Measurements from ENCODE around the gene SYNE1.
A peak's percentile ranks its signal among the peaks of the same experiment; 100 is the strongest.

SYNE1 gene

GRCh38 chr6:152184573-152184916 lies 452.6 kb downstream of the SYNE1 start:
- no peak for DNase-seq (ENCODE audit: low read depth in 2 of 2)

DNA sequence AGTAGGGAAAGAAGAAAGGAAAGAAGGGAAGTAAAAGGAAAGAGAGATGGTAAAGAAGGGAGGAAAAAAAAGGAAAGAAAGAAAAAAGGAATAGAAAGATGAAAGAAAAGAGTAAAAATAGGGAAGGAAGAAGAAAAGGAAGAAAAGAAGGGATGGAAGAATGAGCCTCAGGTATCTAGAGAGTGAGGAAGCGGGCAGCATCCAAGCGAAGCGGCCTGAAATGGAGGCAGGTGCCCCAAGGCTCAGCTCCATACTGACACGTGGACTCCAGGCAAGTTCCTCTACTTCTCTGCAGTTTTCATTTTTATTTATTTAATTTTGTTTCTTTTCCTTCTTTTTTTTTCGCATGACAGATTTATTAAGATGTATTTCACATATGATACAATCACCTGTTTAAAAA lies 456.6 kb downstream of the SYNE1 start:
- no peak for DNase-seq (ENCODE audit: low read depth in 2 of 2)

- DNase-seq (ENCODE audit: low read depth in 2 of 2) = no peak
Measured at GRCh38 chr6:152176268-152176667, 460.9 kb downstream of the SYNE1 start.

DNA sequence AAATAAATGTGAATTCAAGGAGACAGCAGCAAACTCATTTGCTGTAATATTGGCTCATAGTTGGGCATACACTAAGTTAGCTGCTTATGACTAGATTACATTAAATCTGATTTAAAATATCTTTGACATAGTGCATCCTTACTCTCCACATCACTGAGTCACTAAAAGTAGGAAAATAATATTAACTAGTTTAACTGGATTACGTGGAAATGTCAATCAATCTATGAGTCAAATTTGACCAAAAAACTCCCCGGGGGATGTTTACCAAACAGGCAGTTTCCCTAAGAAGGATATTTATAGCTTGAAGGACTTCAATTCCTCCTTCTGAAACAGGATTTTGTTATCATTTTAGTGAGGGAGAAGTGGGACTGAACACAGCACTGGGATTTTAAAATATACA lies 463.2 kb downstream of the SYNE1 start:
- no peak for DNase-seq (ENCODE audit: low read depth in 2 of 2)

GRCh38 chr6:152173321-152173720 lies 463.8 kb downstream of the SYNE1 start:
- DNase-seq (ENCODE audit: low read depth in 2 of 2) = no peak

DNA sequence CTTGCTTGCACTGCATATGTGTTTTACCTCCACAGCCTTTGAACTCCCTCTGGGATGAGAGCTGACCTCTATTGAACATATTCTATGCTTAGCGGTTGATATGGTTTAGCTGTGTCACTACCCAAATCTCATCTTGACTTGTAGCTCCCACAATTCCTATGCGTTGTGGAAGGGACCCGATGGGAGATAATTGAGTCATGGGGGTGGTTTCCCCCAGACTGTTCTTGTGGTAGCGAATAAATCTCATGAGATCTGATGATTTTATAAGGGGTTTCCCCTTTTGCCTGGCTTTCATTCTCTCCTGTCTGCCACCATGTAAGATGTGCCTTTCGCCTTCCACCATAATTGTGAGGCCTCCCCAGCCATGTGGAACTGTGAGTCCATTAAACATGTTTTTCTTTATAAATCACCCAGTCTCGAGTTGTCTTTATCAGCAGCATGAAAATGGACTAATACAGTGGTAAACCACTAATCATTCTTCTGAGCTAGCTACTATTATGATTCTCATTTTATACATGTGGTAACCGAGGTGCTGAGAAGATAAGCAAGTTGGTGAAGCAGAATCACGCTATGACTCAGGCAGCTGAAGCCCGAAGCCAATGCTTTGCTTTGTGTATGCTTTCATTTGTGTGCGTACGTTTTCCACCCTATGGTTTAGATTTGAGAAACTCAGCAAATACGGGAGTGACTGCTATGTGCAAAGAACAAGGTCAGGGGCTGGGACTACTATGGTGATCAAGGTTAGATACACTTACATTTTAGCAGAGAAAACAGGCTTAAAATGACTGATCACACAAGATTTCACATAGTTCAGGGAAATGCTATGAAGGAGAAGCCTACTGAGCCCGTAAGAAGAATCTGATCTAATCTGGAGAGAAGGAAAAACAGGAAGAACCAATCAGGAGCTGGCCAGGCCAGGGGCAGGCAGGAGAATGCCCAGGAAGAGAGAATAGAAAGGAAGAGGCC lies 466.2 kb downstream of the SYNE1 start:
- DNase-seq (ENCODE audit: low read depth in 2 of 2) = peak in 1 of 2 donors; percentile 34

DNA sequence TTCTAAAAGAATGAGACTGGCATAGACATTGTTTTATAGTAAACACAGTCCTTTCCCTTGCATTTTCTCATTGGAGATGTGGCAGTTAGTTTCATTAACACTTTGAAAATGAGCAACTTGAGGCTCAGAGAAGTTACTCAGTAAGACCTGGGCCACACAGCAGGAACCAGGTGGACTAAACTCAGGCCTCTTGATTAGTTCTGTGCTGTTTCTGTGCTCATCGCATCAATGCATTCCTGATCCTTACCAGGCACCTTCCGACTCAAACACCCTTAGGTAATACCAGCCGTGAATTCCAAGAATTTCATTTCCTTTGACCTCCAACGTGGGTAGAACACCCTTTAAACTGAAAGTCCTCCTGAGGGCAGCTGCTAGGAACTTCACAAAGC lies 466.9 kb downstream of the SYNE1 start:
- no peak for DNase-seq (ENCODE audit: low read depth in 2 of 2)

GRCh38 chr6:152167641-152168603 lies 469.2 kb downstream of the SYNE1 start:
- DNase-seq (ENCODE audit: low read depth in 2 of 2) = no peak

DNA sequence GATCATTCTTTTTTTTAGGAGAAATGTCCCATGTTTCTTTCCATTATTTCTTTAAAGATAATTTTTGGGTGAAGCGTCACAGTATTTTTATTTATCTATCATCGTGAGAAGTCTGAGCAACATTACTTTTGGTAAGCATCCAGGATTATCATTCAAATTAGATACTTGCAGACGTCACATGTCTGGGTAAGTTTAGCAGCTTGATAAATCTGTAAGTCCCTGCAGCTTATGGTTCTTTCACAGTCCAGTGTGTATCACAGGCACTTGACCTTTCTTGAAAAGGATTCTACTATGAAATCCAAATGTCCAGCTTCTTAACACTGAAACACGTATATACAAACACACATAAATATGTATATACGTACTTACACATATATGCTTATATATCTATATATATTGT lies 470.3 kb downstream of the SYNE1 start:
- DNase-seq (ENCODE audit: low read depth in 2 of 2) = no peak

DNA sequence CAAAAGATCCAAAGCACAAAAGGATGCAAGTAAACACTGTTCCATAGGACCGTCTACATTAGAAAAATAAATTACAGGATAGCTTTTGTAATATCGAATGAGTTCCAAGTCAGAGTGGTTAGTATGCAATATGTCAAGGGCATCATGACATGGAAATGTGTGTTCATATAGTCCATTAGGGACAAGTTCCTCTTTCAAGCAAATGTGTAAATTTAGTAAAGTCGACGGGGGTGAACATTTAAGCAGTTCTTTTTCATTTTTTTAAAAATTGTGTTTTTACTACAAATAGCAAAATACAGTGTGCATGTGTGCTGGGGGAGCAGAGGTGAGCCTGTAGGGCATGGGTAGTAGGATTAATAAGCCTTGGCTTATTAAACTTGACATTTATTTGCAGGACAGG lies 470.7 kb downstream of the SYNE1 start:
- no peak for DNase-seq (ENCODE audit: low read depth in 2 of 2)

DNA sequence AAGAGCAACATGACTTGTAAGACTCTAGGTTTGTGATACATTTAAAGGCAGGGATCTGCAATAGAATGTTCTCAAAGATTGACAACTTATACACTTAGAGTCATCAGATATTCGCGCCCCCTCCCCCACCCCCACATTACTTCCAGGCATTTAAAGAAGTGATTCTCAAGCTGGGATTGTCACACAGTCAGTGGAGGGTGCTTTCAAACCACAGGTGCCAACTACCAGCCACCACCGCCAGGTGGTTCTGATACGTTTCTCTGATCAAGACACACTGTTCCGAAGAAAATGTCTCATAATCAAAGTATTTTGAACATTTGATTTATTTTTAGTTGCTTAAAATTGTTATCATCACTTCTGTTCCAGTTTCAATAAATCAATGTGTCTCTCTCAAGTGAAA lies 472.2 kb downstream of the SYNE1 start:
- DNase-seq (ENCODE audit: low read depth in 2 of 2) = no peak

- no peak for DNase-seq (ENCODE audit: low read depth in 2 of 2)
Measured at GRCh38 chr6:152161501-152161900, 475.7 kb downstream of the SYNE1 start.

DNA sequence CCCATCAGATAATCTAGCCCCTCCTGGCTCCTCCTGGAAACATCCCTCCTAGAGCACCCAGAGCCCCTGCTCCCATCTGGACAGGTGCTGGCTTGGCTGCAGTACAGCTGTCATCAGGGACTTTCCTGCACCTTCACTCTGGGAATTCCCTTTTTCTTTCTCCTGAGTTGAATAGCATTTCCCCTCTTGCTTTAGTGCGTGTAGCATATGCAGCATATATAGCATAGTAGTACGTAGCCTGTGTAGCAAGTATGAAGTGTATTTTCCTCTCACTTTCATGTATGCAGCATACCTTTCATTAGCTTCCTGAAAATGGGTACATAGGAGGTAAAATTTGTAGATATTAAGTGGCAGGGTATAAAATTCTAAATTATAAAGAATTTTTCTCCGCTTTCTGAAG lies 476.8 kb downstream of the SYNE1 start:
- DNase-seq (ENCODE audit: low read depth in 2 of 2) = no peak

DNA sequence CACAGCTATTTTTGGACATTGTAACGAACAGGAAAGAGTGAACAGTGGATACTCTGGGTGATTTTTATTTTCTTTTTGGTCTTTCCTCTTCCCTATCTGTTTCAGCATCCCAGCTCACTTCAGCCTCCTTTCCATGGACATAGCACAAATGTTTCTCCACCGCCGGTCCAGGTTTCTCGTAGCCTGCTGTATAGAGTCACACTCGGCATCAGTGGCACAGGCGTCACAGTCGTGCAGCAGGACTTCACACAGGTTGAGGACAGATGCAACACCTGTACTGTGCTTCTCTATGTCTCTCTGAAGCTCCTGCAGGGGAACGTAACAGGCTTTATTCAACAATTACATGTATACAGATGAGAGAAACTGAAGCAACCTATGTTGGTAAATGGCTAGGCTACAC lies 481.4 kb downstream of the SYNE1 start:
- no peak for DNase-seq (ENCODE audit: low read depth in 2 of 2)

DNA sequence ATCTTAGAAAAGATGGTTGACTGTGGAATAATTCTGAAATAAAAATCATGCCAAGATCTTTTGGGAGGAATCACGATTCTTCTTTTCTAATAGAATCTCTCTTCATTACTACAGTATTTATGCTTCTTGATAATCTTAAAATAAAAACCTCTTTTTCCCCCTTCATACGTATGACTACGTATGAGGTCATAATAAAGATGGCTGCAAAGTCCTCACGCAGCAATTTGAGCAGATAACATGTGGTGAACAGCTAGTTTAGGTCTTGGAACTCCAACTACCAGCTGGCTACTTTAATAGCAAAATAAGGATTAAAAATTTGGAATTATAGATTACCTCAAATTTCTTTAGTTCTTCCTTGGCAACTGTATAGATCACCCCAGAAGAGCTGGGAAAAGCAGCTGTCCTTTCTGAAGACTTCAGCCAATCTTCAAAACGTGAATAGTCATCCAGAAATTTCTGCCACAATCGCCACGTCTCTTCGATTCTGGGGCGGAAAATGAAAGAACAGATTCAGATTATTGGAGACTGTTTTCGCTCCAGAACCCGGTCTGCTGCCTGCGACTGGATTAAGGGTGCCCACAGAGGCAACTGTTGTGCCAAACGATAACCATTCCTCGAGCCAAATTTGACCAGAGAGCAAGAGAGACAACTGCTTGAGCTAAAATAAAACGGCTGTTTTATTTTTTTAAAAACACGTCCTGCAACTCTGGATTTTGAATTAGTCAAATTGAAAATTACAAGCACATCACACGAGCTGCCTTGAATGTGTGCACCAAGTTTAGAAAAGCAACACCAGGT lies 482.4 kb downstream of the SYNE1 start:
- no peak for DNase-seq (ENCODE audit: low read depth in 2 of 2)

- DNase-seq (ENCODE audit: low read depth in 2 of 2) = no peak
Measured at GRCh38 chr6:152151920-152152319, 485.2 kb downstream of the SYNE1 start.

DNA sequence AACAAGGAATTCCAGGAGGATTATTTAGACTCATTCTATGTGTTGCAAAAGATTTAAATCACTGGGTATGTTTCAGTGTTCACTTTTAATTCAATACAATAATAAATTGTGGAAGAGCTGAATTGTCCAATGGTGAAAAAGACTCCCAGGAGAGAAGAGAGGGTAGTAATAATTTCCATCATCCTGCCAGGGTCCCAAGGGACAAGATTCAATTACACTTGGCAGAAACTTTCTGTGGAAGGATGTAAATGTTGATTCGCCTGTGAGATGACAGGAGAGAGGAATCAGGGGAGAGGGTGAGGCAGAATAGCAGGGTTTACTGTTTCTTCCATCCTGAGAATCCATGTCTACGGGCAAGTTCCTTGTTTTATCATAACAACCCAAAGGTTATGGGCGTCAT lies 487.0 kb downstream of the SYNE1 start:
- DNase-seq (ENCODE audit: low read depth in 2 of 2) = no peak

GRCh38 chr6:152148412-152148811 lies 488.8 kb downstream of the SYNE1 start:
- no peak for DNase-seq (ENCODE audit: low read depth in 2 of 2)

DNA sequence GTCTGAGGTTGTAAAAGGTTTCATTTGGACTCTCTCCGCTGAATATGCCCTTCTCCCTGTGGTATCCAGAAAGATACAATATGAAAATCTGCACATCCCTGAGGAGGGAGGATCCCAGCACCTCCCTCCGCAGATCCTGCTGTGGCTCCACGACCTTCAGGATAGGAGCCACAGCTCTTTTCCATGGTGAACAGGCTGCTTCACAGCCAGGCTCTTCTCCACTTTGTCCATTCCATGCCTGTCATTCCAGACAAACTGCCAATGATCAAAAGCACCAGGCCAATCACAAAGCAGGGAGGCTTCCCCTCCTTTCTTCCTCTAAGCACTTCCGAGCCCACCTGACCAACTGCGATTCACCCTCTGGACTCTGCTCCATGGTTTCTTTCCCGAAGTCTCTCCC lies 489.9 kb downstream of the SYNE1 start:
- DNase-seq (ENCODE audit: low read depth in 2 of 2) = no peak

DNA sequence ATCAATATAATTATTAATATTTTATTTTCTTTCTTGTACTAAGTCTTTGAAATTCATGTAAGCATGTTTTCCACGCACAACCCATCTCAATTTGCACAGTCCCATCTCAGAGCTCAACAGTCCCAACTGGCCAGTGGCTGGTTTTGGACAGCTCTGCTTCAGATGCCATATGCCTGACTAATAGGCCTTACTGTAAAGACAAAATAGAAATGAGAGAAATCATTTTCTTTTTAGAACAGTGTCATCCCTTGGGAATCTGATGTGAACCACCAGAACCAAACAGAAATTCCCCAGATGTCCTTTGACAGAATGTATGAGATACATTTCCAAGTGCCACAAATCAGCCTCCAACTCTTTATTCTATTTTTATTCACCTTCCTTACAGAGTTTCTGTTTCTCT lies 490.8 kb downstream of the SYNE1 start:
- DNase-seq (ENCODE audit: low read depth in 2 of 2) = no peak

DNA sequence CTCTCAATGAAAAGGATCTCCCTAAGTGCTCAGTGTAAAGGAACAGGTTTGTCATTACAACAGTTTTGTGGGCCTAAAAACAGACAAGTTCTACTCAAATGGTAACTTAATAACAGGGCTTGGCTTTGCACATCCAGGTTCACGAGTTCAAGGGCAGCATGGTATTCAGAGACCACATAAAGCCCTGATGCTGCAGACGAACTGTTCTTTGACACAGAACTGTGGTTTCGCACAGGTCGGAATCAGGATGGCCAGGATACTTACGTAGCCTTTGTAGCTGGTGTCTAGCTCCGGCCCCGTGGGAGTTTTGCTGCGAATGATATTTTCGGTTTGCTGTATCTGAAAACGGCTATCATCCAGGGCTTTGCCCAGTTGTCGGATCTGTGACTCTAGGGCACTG lies 493.8 kb downstream of the SYNE1 start:
- DNase-seq (ENCODE audit: low read depth in 2 of 2) = no peak

DNA sequence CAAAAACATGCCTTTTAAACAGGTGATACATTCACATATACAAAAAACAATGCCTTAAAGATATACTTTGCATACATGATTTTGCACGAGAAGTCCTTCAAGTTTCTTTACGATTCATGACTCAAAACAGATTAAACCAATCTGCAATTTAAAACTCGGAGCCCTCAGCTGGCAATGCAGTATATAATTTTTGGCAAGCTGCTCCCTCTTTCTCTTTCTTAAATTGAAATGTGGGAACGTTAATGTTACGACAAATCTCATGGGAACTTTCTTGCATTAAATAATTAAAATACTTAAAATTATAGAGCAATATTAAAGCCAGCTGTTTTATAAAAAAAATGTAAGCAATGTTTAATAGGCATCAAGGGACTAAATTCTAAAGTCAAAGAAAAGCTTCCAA lies 495.1 kb downstream of the SYNE1 start:
- no peak for DNase-seq (ENCODE audit: low read depth in 2 of 2)
